Epithelial cell of prostate (primary cell): Measurements from ENCODE around the gene SLC5A6.
"Not testable (repeated sequence)": the region's sequence is repeated elsewhere in the genome, so short reads cannot be mapped to it uniquely, and the experiment has no call there.

ENCODE experiments used
- DNase-seq: peaks from one replicate; pipeline ENCODE4 v3.0.0-alpha.2; 2011; ENCODE audit warnings: low read depth, low spot score
- H3K27ac ChIP-seq: fragments of 450-650 bp; 2 replicates; pipeline ENCODE4 v1.5.1; 2017; ENCODE audit warnings: mild to moderate bottlenecking

SLC5A6 gene

GRCh38 chr2:27208486-27209050, 3.5 kb downstream of the SLC5A6 start:
- DNase-seq = no peak
- H3K27ac ChIP-seq = no peak overlapping the region

- H3K27ac ChIP-seq = no peak overlapping the region
- no peak for DNase-seq
Observed at GRCh38 chr2:27206346-27206745, 5.7 kb downstream of the SLC5A6 start.

- no peak for DNase-seq
- no peak overlapping the region for H3K27ac ChIP-seq
Observed at GRCh38 chr2:27205206-27205605, 6.9 kb downstream of the SLC5A6 start.

GRCh38 chr2:27204566-27204965, 7.5 kb downstream of the SLC5A6 start:
- DNase-seq = no peak
- H3K27ac ChIP-seq = no peak overlapping the region

- no peak overlapping the region for H3K27ac ChIP-seq
- DNase-seq = no peak
Observed at GRCh38 chr2:27203741-27204140, 8.3 kb downstream of the SLC5A6 start.

GRCh38 chr2:27202854-27203253, 9.2 kb downstream of the SLC5A6 start:
- DNase-seq = no peak
- H3K27ac ChIP-seq = no peak overlapping the region

- H3K27ac ChIP-seq = no peak overlapping the region
- no peak for DNase-seq
Observed at GRCh38 chr2:27201675-27202074, 10.4 kb downstream of the SLC5A6 start.

GRCh38 chr2:27199241-27199640, 12.8 kb downstream of the SLC5A6 start:
- no peak for DNase-seq
- H3K27ac ChIP-seq = no peak overlapping the region

GRCh38 chr2:27198627-27199026, 13.4 kb downstream of the SLC5A6 start:
- no peak for DNase-seq
- H3K27ac ChIP-seq = no peak overlapping the region

- not testable (repeated sequence) for H3K27ac ChIP-seq, DNase-seq
Observed at GRCh38 chr2:27198068-27198467, 14.0 kb downstream of the SLC5A6 start.

- not testable (repeated sequence) for DNase-seq, H3K27ac ChIP-seq
Observed at GRCh38 chr2:27195799-27196198, 16.3 kb downstream of the SLC5A6 start.

GRCh38 chr2:27194538-27195354, 17.3 kb downstream of the SLC5A6 start:
- H3K27ac ChIP-seq = no peak overlapping the region
- no peak for DNase-seq

GRCh38 chr2:27191070-27191829, 20.8 kb downstream of the SLC5A6 start:
- no peak for DNase-seq
- no peak overlapping the region for H3K27ac ChIP-seq

GRCh38 chr2:27189989-27190388, 22.1 kb downstream of the SLC5A6 start:
- no peak for DNase-seq
- no peak overlapping the region for H3K27ac ChIP-seq

- DNase-seq = no peak
- H3K27ac ChIP-seq = no peak overlapping the region
Observed at GRCh38 chr2:27186613-27187345, 25.3 kb downstream of the SLC5A6 start.

GRCh38 chr2:27185331-27186026, 26.6 kb downstream of the SLC5A6 start:
- DNase-seq = no peak
- no peak overlapping the region for H3K27ac ChIP-seq

GRCh38 chr2:27184115-27184514, 28.0 kb downstream of the SLC5A6 start:
- no peak for DNase-seq
- no peak overlapping the region for H3K27ac ChIP-seq

- H3K27ac ChIP-seq = no peak overlapping the region
- no peak for DNase-seq
Observed at GRCh38 chr2:27182346-27182745, 29.7 kb downstream of the SLC5A6 start.

GRCh38 chr2:27179344-27180000, 32.6 kb downstream of the SLC5A6 start:
- H3K27ac ChIP-seq = no peak overlapping the region
- DNase-seq = no peak
